Dendritic cell treated with granulocyte-macrophage colony-stimulating factor and Interleukin-4, amounts not matched to agents 40 ng/mL and 50 ng/mL, for 4 days (primary cell): Measurements from ENCODE around the gene CTBP2.

Experiments
- H3K27ac Mint-ChIP-seq: one replicate; pipeline ENCODE4 v1.8.0; 2022; ENCODE audit warnings: mild to moderate bottlenecking, mixed read lengths
- H3K27me3 Mint-ChIP-seq: one replicate; pipeline ENCODE4 v1.8.0; 2022; ENCODE audit warnings: mild to moderate bottlenecking, mixed read lengths
- H3K36me3 Mint-ChIP-seq: one replicate; pipeline ENCODE4 v1.8.0; 2022; ENCODE audit warnings: low read depth, mixed read lengths
- H3K4me1 Mint-ChIP-seq: one replicate; pipeline ENCODE4 v1.8.0; 2022; ENCODE audit warnings: low read depth, mixed read lengths
- H3K4me3 Mint-ChIP-seq: one replicate; pipeline ENCODE4 v1.8.0; 2022; ENCODE audit warnings: mild to moderate bottlenecking, moderate library complexity, mixed read lengths
- H3K9me3 Mint-ChIP-seq: one replicate; pipeline ENCODE4 v1.8.0; 2022; ENCODE audit warnings: mixed read lengths
- intact Hi-C: fragments of 100-400 bp; cut with micrococcal nuclease; formaldehyde crosslinking; loops from one replicate; pipeline ENCODE4 v1.15.0; 2022

CTBP2 gene

DNA sequence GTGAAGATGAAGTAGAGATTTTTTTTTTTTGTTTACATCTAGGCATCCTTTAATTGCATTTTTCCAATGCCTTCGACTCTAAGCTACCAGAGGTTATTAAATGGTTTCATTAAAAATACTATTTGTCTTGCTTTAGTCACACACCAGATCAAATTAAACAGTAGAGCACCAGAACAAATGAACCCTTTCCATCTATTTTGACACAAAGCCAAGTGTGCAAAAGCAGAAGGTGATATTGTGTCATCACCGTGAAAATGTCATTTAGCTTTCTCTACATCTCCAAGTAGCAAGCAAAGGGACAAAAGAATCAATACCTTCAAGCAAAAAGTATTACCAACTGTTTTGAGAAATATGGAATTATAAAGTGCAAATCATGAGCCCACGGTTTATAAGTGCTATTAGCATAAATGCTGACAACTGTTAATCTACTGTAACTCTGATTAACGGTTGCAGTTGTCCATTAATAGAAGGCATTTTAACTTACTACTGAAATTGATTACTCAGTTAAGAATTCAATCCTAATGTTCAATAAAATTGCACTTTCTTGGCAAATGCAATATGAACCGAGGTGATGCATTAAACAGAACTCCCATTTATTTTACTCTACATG is 49.1 kb downstream of the CTBP2 start:
- intact Hi-C loops, result no loop called here
- no peak overlapping the region for H3K4me3 Mint-ChIP-seq
- H3K27me3 Mint-ChIP-seq, result no peaks in the 10 kb centered on the region
- H3K9me3 Mint-ChIP-seq, result no peaks in the 10 kb centered on the region
- H3K36me3 Mint-ChIP-seq, result peaks cover 57% of the 10 kb centered on the region
- no peak overlapping the region for H3K27ac Mint-ChIP-seq
- peaks cover 22% of the 10 kb centered on the region for H3K4me1 Mint-ChIP-seq

DNA sequence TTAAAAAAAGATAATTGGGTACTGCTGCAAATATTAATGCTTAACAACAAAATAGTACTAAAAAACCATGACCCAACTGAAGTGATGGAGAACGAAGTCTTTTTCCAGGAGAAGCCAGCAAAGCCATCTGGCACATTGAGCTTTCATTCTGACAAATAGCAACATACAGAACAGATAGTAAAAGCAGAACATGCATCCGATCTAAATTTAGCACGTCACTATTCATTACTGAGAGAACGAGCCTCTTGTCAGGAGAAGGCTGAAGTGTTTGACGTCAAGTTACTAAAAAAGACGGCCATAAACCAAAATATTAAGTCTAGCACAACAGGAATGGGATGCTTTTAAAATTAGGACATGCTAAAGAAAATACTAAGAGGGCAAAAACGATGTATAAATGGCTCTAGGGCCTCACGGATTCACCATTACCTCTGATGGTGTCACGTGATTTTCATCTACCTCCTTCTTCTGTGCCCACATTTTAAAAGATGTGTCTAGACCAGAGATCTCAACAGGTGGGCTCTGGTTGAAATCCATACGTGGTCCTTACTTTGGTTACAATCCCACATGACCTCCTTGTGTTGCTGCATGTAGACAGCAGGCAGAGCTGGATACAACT is 52.3 kb downstream of the CTBP2 start:
- H3K4me1 Mint-ChIP-seq, result peaks cover 33% of the 10 kb centered on the region
- H3K27me3 Mint-ChIP-seq, result no peaks in the 10 kb centered on the region
- intact Hi-C loops, result no loop called here
- peaks cover 69% of the 10 kb centered on the region for H3K36me3 Mint-ChIP-seq
- no peak overlapping the region for H3K27ac Mint-ChIP-seq
- H3K4me3 Mint-ChIP-seq, result no peak overlapping the region
- no peaks in the 10 kb centered on the region for H3K9me3 Mint-ChIP-seq

DNA sequence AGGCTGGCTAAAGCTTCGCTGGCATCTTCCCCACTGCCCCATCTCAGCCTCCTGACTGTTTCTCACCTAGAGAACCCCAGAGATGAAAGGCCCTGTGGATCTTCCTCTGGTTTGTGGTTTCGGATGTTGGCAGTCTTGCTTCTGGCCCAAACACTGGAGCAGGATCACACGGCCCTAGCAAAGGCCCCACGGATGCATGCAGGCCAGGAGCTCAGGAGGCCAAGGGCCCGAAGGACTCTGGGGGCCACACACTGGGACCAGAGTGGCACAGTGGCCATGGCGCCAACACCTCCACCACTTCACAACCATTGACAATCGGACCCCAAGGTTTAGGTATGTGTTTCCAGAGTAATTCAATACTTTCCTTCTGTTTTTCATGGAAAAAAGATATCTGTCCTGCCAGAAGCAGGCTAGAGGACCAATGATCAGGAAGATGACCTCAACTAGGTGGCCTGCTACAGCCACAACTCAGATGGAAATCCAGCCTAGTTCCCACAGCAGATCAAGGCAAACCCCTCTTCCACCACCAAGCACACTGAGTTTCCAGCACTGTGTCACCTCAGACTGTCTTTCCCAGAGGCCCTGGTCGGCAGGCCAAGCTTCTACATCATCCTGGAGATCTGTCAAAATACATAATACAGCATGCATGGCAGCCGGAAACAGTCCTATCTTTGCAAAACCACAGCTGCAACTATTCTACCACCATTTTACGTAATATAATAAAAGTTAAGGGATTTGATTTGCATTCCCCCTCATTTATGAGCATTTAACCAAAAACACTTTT is 53.0 kb downstream of the CTBP2 start:
- no peak overlapping the region for H3K27ac Mint-ChIP-seq
- intact Hi-C loops, result no loop called here
- no peaks in the 10 kb centered on the region for H3K27me3 Mint-ChIP-seq

DNA sequence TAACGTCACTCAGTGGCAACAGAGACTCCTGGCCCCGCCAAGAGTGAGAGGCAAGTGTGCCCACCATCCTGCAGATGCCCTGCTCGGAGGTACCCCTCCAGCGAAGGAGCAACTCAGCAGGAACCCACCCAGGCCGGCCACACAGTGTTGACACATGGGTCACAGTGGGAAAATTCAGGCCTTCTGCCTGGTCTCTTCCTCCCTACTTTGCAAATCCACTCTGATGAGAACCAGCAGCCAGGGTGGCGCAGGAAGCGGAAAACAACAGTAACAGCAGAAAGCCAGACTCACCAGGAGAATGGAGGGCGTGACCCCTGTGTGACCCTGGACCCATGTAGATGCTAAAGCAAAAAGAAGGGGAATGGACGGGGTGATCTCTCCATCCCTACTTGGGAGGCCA is 53.8 kb downstream of the CTBP2 start:
- H3K4me1 Mint-ChIP-seq, result peaks cover 41% of the 10 kb centered on the region
- H3K9me3 Mint-ChIP-seq, result no peaks in the 10 kb centered on the region
- H3K4me3 Mint-ChIP-seq, result no peak overlapping the region
- intact Hi-C loops, result no loop called here
- H3K27ac Mint-ChIP-seq, result no peak overlapping the region
- H3K27me3 Mint-ChIP-seq, result no peaks in the 10 kb centered on the region
- H3K36me3 Mint-ChIP-seq, result peaks cover 79% of the 10 kb centered on the region

More for the DNA sequence above, 53.0 kb downstream of the CTBP2 start:
- Mint-ChIP-seq H3K4me1 (peaks cover 41% of the 10 kb centered on the region), H3K4me3 (no peak overlapping the region), H3K36me3 (peaks cover 73% of the 10 kb centered on the region), H3K9me3 (no peaks in the 10 kb centered on the region)

DNA sequence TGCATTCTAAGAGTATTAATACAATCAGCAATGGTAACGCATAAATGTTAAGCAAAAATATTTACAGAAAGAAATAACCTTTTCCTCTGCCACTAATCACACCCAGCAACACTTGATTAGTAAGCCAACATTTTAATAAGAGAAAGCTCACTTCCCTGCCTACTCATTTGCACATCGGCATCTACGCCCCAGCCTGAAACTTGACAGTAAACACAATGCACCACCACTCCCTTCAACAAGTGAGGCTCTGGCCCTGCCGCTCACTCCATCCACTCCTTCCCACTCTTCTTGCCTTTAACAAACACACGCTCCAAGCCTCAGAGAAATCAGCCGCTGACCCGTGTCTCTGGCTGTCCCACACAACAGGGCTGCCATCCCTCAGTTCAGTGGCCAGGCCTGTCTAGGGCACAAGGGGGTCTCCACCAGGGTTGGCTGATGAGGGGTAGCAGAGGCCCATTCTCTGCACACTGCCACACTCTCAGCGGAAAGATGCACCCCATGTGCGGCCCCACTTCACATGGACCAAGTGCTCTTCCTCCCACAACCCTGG is 54.6 kb downstream of the CTBP2 start:
- Mint-ChIP-seq H3K27me3 (no peaks in the 10 kb centered on the region), H3K36me3 (peaks cover 80% of the 10 kb centered on the region), H3K4me1 (peaks cover 40% of the 10 kb centered on the region), H3K27ac (no peak overlapping the region), H3K4me3 (no peak overlapping the region), H3K9me3 (no peaks in the 10 kb centered on the region)
- intact Hi-C loops, result no loop called here

DNA sequence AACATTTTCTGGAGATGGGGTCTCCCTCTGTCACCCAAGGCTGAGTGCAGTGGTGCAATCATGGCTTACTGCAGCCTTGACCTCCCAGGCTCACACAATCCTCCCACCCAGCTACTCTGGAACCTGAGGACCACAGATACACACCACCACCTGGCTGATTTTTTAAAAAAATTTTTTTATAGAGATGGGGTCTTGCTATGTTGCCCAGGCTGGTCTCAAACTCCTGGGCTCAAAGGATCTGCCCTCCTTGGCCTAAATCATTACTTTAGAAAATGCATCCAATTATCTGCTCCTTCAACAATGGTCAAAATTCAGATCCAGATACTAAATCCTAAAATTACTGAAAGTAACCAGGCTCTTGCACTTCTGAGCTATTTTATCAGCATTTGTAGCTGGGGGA is 55.2 kb downstream of the CTBP2 start:
- Mint-ChIP-seq H3K36me3 (peaks cover 77% of the 10 kb centered on the region), H3K4me3 (no peak overlapping the region), H3K9me3 (no peaks in the 10 kb centered on the region), H3K27me3 (no peaks in the 10 kb centered on the region), H3K4me1 (peaks cover 40% of the 10 kb centered on the region), H3K27ac (no peak overlapping the region)
- intact Hi-C loops, result no loop called here

DNA sequence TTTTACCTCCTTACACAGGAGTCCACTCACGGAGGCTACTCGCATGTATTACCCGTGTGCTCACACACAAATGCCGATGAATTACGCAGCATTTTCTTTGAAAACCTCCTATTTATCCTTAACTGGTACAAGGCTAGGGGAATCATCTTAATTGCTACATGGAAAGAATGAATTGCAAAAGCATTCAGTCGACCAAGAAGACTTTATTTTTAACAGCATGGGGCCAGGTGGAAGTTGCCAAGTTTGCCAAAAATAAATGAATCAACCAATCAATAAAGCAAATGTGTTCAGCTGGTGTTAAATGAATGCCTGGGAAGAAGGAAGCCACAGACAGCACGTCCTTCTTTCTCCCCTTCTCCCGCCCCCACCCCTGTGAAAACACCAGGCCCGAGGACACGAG is 55.8 kb downstream of the CTBP2 start:
- no peak overlapping the region for H3K27ac Mint-ChIP-seq
- H3K4me1 Mint-ChIP-seq, result peaks cover 40% of the 10 kb centered on the region
- H3K36me3 Mint-ChIP-seq, result peaks cover 77% of the 10 kb centered on the region
- H3K4me3 Mint-ChIP-seq, result no peak overlapping the region
- no peaks in the 10 kb centered on the region for H3K27me3 Mint-ChIP-seq
- intact Hi-C loops, result no loop called here
- no peaks in the 10 kb centered on the region for H3K9me3 Mint-ChIP-seq

DNA sequence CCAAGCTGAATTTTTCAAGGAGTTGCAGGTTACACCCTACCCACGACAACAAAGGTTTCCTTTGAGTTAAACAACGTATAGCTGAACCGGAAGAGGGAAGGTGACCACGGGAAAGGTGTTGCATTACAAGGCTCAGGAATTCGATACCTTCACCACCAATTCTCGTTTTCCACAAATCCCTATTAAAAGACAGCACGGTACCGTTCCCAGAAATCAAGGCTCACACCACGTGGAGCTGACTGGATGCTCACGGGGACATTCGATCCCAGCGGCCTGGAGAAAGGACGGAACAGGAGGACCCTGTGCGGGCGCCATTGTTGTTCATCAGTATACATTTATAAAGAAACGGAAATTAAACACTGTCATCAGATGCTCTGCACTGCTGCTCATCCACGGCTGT is 56.4 kb downstream of the CTBP2 start:
- Mint-ChIP-seq H3K4me3 (no peak overlapping the region), H3K27me3 (no peaks in the 10 kb centered on the region), H3K27ac (no peak overlapping the region), H3K9me3 (no peaks in the 10 kb centered on the region), H3K36me3 (peaks cover 72% of the 10 kb centered on the region), H3K4me1 (peaks cover 40% of the 10 kb centered on the region)
- intact Hi-C loops, result no loop called here

DNA sequence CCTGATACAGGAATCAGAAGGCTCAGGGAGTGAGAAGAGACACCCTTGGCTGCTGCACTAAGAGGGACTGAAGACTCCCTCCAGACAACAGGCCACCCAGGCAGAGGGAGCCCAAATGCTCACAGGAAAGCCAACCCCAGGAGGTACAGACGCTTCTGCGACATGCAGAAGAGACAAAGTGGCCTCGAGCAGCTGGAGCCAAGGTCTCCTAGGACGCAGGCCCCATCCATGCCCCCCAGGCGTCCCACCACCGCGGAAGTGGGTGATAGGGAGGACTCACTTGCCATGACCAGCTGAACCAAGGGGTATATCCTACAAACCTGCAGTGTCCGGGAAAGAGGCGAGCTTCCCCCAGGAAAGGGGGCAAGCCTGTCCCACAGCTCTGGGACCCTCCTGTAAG is 56.9 kb downstream of the CTBP2 start:
- intact Hi-C loops, result no loop called here
- Mint-ChIP-seq H3K27me3 (no peaks in the 10 kb centered on the region), H3K36me3 (peaks cover 72% of the 10 kb centered on the region), H3K27ac (no peak overlapping the region), H3K9me3 (no peaks in the 10 kb centered on the region), H3K4me3 (no peak overlapping the region), H3K4me1 (peaks cover 43% of the 10 kb centered on the region)

DNA sequence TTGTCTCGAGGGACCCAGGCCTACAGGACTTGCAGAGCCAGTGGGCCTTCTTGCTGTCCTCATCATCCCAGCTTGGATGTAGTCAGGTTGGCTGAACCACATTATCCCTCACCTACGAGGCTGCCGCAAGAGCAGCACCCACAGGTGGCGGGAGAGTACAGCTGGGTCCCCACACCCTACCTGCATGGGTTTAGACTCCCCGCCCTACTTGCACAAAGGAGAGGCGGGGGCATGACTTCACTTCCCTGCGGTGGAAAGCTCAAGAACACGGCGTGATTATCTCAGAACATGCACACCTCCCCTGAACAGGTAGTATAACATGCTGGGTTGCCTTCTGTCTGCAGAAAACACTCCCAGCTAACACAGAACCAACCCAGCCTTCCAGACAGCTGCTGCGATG is 57.5 kb downstream of the CTBP2 start:
- H3K27ac Mint-ChIP-seq, result no peak overlapping the region
- H3K4me1 Mint-ChIP-seq, result peaks cover 49% of the 10 kb centered on the region
- no peak overlapping the region for H3K4me3 Mint-ChIP-seq
- H3K36me3 Mint-ChIP-seq, result peaks cover 72% of the 10 kb centered on the region
- H3K9me3 Mint-ChIP-seq, result no peaks in the 10 kb centered on the region
- no peaks in the 10 kb centered on the region for H3K27me3 Mint-ChIP-seq
- intact Hi-C loops, result no loop called here

DNA sequence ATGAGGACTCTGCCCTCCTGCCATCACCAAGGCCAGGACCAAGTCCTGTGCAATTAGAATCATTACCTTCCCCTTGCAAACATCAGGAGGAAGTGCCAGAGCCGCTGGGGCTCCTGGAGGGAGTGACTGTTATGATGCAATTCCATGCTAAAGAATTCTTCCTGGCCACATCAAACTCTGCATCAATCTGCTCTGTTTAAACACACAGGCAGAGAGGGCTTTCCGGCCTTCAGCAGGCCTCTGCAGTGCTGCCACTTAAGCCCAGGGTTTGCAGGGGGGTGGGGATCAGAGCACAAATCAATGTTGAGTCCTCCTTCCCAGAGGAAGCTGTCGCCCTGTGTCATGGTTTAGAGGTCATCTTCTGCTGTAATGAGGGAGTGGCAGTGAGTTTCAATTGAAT is 58.1 kb downstream of the CTBP2 start:
- H3K4me1 Mint-ChIP-seq, result peaks cover 55% of the 10 kb centered on the region
- H3K4me3 Mint-ChIP-seq, result no peak overlapping the region
- no peaks in the 10 kb centered on the region for H3K9me3 Mint-ChIP-seq
- H3K27me3 Mint-ChIP-seq, result no peaks in the 10 kb centered on the region
- peaks cover 72% of the 10 kb centered on the region for H3K36me3 Mint-ChIP-seq
- H3K27ac Mint-ChIP-seq, result no peak overlapping the region
- intact Hi-C loops, result no loop called here

DNA sequence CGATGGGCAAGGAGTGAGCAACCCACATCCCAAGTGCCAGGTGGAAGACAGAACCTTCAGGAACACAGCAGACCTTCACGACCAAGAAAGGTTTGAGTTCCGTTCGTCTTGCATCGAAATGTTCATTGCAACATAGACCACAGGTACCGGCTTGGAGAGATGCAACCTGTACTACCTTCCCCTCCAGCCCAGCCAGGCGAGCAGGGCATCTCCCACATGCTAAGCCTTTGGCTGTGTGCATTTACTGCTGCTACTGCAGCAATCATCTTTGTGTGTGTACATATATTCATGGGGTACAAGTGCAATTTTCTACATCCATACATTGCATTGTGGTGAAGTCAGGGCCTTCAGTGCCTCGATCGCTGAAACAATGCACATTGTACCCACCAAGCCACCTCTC is 58.8 kb downstream of the CTBP2 start:
- Mint-ChIP-seq H3K36me3 (peaks cover 67% of the 10 kb centered on the region), H3K9me3 (no peaks in the 10 kb centered on the region), H3K27me3 (no peaks in the 10 kb centered on the region), H3K27ac (no peak overlapping the region), H3K4me1 (peaks cover 59% of the 10 kb centered on the region), H3K4me3 (no peak overlapping the region)
- intact Hi-C loops, result no loop called here

DNA sequence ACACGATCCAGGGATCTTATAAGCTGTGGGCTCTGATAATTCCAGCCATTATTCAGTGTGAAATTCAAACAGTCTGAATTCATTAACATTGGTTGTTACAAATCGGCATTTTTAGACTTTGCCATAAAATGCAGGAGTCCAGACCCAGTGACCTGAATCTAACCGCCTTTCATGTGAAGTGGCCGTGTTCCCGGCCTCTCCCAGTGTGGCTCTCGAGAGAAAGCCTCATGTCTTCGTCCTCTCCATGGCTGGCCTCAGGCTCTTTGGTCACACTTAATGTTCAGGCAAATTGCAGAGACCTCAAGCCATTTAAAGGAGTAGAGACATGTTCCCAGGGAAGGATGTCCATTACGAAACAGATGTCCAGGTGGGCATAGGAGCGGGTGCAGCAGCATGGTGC is 59.3 kb downstream of the CTBP2 start:
- Mint-ChIP-seq H3K36me3 (peaks cover 61% of the 10 kb centered on the region), H3K4me1 (peaks cover 57% of the 10 kb centered on the region), H3K9me3 (no peaks in the 10 kb centered on the region), H3K27me3 (no peaks in the 10 kb centered on the region), H3K4me3 (no peak overlapping the region), H3K27ac (no peak overlapping the region)
- intact Hi-C loops, result no loop called here

DNA sequence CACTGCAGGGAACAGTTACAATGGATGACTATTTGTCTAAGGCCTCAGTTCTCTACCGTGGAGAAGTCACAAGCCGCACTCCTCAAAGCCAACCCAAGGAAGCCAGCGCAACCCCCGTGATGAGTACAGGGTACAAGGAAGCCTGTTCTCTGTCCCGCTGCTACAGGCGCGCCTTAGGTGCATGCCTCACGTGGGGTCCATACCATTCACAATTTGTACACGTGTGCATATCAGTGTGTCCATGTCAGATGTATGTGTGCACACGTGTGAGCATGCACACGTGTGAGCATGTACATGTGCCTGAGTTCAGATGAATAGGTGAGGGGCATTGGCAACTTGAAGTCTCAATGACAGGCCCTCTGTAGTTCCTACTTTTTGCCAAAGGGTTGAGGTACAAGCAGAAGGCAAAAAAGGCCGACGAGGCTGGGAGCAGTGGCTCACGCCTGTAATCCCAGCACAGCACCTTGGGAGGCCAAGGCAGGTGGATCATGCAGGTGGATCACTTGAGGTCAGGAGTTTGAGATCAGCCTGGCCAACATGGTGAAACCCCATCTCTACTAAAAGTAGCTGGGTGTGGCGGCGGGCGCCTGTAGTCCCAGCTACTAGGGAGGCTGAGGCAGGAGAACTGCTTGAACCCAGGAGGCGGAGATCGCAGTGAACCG is 62.8 kb downstream of the CTBP2 start:
- Mint-ChIP-seq H3K4me1 (peaks cover 58% of the 10 kb centered on the region), H3K4me3 (no peak overlapping the region), H3K27me3 (no peaks in the 10 kb centered on the region), H3K36me3 (peaks cover 48% of the 10 kb centered on the region), H3K27ac (no peak overlapping the region), H3K9me3 (no peaks in the 10 kb centered on the region)
- intact Hi-C loops, result no loop called here
